ENCODE results near the gene PRKCB.
A peak's percentile ranks its signal among the peaks of the same experiment; 100 is the strongest.

PRKCB gene

GRCh38 chr16:23835390-23836077 lies at the start of gene PRKCB:
TSS of gene PRKCB (plus strand) at chr16:23835983.
- peak; percentile 88 for DNase-seq (ENCODE audit: insufficient read length, low spot score)
- FAIRE-seq = peak; percentile 82

DNA sequence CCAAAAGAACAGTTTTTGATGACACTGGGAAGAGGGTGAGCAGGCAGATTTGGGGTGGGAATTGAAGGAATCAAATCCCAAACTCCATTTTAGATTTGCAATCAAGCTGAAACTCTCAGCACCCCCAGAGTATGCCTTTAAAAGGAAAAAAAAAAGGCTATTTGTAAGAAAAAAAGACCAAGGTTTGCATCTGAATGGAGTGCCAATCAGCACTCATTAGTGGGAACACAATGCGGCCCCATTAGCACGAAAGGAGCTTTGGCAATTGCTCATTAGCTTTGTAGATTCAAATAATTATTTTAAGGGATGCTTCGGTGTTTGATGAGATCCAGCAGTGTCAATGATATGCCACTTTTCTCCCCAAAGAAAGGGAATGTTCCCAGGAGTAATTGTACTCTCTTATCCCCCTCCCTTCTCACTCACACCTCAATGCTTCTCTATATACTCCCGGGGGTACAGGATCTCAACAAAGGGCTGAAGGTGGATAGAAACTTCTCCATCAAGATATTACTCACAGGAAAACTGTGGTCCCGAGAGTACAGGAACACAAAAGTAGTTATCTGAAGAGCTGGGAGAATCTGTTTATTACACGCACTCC lies 48.7 kb upstream of the PRKCB start:
- no peak for DNase-seq (ENCODE audit: insufficient read length, low spot score)
- no peak for FAIRE-seq

DNA sequence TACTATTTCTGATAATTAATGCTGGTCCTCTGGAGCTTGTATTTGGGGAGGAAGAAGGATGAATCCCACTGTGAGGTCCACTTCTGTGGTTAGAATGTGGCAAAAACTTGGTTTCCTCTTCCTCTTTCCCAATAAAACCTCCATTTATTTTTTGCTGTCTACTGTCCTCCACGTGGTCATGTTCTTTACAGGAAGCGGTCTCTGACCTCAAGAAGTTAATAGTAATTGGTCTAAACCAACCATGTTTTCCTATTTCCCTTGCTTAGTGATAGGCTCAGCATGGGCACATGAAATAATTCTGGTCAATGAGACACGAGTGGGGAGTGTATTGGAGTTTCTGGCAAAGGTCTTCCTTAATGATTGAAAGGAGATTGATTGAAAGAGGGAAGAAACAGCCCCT lies 47.1 kb upstream of the PRKCB start:
- DNase-seq (ENCODE audit: insufficient read length, low spot score) (no peak), FAIRE-seq (no peak)

DNA sequence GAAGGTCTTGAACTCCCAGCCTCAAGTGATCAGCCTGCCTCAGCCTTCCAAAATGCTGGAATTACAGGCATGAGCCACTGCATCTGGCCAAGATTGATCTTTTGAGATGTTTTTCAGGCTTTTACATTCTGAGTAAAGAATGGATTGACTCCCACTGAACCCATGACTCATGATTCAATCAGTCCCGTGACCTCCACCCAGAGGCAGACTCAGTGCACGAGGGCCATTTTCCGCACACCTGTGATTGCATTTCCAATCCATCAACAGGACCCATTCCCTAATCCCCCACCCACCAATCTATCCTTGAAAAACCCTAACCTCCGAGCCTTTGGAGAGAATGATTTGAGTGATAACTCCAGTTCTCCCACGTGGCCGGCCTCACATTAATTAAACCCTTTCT lies 40.4 kb upstream of the PRKCB start:
- FAIRE-seq = no peak

DNA sequence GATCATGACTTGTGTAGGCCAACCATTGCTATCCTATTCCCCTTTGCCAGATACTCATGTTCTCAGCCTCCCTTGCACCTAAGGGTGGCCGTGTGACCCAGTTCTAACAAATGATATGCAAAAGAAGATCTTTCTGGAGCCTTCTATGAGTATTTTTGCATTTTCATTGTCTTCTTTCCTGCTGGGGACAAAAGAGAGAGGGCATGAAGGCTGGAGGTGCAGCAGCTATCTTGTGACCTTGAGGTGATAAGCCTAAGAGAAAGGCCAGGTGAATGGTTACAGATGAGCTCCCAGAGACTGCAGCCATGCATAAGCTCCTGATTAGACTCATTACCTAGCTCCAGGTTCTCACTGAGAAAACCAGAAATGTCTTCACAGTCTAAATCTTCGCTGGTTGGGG lies 38.8 kb upstream of the PRKCB start:
- DNase-seq (ENCODE audit: insufficient read length, low spot score) = no peak
- no peak for FAIRE-seq

More for the DNA sequence above, 40.4 kb upstream of the PRKCB start:
- DNase-seq (ENCODE audit: insufficient read length, low spot score) = no peak

GRCh38 chr16:23801378-23801777 lies 34.4 kb upstream of the PRKCB start:
- DNase-seq (ENCODE audit: insufficient read length, low spot score) = peak; percentile 54
- peak; percentile 85 for FAIRE-seq

- no peak for FAIRE-seq
- no peak for DNase-seq (ENCODE audit: insufficient read length, low spot score)
Measured at GRCh38 chr16:23802776-23803175, 33.0 kb upstream of the PRKCB start.

GRCh38 chr16:23803591-23804123 lies 32.1 kb upstream of the PRKCB start:
- peak; percentile 72 for DNase-seq (ENCODE audit: insufficient read length, low spot score)
- peak; percentile 87 for FAIRE-seq

DNA sequence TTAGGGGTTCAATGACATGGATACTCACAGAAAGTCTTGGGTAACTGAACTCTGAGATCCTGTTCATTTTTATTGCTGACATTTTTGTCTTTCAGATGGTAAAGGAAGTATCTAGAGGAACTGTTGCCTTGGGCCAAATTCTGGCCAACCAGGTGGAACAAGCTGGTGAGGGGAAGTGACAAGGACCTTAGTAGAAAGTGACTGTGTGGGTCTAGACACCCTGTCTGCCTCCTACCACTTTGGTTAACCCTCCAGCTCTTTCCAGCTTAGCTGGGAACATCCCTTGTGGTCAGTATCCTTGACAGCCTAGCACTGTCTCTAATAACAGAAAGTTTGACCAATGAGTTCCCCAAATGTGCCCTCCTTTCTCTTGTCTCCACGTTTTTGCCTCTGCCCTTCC lies 28.8 kb upstream of the PRKCB start:
- FAIRE-seq (peak; percentile 62), DNase-seq (ENCODE audit: insufficient read length, low spot score) (no peak)

DNA sequence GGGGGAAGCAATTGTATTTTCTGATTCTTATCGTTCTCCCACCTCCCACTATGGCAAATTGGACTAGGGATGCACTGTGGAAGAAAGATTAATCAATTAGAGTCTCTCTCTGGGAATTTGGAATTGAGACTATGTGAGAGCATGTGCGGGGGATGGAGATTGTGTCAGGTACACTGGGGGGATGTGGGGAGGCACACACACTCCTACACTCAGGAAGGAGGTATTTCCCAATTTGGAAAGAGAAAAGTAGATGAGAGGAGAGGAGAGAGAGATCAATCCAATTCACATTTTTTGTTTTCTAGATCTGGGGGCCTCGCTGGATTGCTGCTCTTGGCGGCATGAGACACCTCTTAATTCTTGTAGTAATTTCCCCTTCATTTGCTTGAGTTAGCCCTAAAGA lies 14.3 kb upstream of the PRKCB start:
- DNase-seq (ENCODE audit: insufficient read length, low spot score) = no peak
- no peak for FAIRE-seq

DNA sequence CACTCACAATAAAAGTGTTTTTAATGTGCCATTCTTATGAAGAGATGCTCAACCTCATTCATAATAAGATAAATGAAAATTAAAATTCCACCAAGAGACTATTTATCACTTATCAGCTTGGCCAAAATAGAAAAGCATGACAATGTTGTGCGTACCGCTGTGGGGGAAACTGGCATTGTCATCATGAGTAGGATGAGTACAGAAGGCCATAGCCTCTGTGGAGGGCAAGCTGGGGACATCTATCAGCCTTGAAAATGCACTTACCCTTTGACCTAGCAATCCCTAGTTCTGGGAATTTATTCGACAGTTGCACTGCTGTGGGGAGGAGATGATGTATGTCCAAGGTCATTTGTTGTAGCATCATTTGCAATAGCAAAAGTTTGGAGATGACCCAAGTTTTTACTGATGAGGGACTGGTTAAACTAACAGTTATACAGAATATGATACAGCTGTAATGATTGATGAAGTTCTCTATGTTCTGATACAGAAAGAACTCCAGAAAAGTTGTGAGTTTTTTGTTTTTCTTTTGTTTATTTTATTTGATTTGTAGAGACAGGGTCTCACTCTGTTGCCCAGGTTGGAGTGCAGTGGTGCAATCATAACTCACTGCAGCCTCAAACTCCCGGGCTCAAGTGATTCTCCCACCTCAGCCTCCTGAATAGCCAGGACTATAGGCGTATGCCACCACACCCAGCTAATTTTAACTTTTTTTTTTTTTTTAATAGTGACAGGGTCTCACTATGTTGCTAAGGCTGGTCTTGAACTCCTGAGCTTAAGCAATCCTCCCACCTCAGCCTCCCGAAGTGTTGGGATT lies 13.7 kb upstream of the PRKCB start:
- no peak for FAIRE-seq
- no peak for DNase-seq (ENCODE audit: insufficient read length, low spot score)

DNA sequence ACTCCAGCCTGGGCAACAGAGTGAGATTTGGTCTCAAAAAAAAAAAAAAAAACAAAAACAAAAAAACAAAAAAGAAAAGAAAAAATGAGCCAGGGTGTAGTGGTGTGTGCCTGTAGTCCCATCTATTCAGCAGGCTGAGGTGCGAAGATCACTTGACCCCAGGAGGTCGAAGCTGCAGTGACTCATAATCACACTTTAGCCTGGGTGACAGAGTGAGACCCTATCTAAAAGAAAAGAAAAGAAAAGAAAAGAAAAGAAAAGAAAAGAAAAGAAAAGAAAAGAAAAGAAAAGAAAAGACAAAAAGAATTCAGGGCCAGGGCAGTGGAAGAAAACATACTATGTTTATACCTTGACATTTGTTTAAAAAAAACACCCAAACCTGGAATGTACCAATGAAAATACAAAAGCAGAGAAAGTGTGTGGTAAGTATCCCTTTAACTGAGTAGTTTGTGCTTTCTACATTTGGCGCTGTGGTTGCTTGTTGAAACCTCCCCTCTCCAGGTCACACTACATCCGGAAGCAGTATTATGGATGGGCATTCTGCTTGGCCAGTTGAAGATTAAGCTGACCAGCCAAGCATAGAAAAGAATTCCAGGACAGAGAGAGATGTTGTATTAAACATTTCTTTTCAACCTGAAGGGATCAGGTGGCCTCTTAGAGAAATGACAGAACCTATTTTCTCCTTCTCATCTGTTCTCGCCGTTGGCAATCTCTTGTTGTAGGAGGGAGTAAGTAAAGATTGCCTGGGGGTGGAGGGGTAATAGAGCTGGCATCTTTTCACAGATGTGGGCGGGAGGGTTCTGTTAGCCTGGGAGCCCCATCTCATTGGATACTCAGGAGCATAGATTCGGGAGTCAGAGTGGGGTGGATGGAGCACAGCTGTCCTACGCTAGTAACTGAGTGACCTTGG lies 12.1 kb upstream of the PRKCB start:
- DNase-seq (ENCODE audit: insufficient read length, low spot score) = no peak
- no peak for FAIRE-seq

DNA sequence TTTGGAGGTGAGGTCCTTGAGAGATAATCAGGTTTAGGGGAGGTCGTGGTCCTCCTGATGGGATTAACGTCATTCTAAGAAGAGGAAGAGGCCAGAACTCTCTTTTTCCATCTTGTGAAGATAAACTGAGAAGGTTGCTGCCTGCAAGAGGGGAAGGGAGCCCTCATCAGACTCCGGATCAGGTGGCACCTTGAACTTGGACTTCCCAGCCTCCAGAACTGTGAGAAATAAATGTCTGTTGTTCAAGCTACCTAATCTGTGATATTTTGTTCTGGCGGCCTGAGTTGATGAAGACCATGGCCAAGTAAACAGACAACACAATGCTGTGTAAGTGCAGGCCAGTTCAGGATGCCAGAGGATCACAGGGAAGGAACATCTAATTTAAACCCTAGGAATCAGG lies 10.9 kb upstream of the PRKCB start:
- DNase-seq (ENCODE audit: insufficient read length, low spot score) (no peak), FAIRE-seq (no peak)

GRCh38 chr16:23826528-23827045 lies 9.2 kb upstream of the PRKCB start:
- DNase-seq (ENCODE audit: insufficient read length, low spot score) (peak; percentile 34), FAIRE-seq (peak; percentile 92)

- FAIRE-seq (no peak), DNase-seq (ENCODE audit: insufficient read length, low spot score) (no peak)
Measured at GRCh38 chr16:23827057-23827456, 8.7 kb upstream of the PRKCB start.

- no peak for FAIRE-seq
- no peak for DNase-seq (ENCODE audit: insufficient read length, low spot score)
Measured at GRCh38 chr16:23829454-23829853, 6.3 kb upstream of the PRKCB start.

GRCh38 chr16:23830276-23830675 lies 5.5 kb upstream of the PRKCB start:
- FAIRE-seq (no peak), DNase-seq (ENCODE audit: insufficient read length, low spot score) (no peak)

GRCh38 chr16:23832882-23833281 lies 2.9 kb upstream of the PRKCB start:
- no peak for FAIRE-seq
- DNase-seq (ENCODE audit: insufficient read length, low spot score) = no peak

DNA sequence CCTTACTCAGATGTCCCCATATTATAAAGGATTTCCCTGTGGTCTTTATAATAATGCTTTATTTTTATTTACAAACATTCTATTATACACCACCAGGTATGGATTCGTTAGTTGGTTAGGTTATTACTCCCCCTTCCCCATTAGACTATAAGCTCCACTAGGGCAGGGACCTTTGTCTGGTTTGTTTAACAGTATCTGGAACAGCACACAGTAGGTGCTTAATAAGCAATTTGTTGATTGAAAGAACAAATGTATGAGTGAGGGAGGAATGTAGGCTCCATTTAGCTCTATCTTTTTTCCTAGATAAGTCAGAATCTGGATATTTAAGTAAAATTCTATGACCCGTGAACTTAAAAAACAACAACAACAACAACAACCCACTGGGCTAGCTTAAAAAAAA lies 2.3 kb upstream of the PRKCB start:
- FAIRE-seq = no peak
- no peak for DNase-seq (ENCODE audit: insufficient read length, low spot score)

DNA sequence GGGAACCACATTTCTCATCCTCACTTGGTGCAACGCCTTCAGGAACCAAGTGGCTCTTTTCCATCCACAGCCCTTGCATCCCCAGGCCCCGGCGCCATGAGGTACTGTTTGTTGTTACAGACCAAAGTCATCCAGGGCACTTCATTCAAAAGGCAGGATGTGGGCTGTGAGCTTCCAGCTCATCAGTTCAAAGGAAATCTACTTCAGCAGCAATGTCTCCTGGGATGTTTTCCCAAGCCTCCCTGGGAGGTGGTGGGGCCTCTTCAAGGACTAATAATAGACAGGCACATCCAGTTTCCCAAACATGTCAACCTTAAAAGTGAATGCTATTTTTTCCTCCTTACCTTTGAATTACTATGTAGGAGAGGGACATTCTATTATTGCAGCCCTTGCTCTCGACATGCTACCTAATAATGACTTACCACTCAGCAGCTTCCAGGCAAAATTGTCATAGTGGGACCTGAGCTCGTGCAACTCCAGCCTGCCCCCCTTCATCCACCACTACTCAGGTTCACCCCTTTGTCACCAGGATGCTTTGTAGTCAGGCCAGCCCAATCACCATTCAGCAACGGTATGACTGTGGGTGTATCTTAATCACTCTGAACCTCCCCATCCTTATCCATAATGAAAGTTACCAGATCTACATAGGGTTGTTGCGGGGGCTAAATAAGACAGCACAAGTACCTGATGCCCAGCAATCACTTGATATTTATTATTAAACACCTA lies 1.7 kb upstream of the PRKCB start:
- DNase-seq (ENCODE audit: insufficient read length, low spot score) (no peak), FAIRE-seq (no peak)

Measured in GM19239 (cell line).